Adipocyte (in vitro differentiated cells): Measurements from ENCODE around the gene H2AZ1.
"Not testable (repeated sequence)": the region's sequence is repeated elsewhere in the genome, so short reads cannot be mapped to it uniquely, and the experiment has no call there.

ENCODE experiments used
- DNase-seq: peaks from one replicate; pipeline ENCODE4 v3.0.0-alpha.2; 2015; ENCODE audit warnings: low read depth
- H3K27me3 ChIP-seq: replicated peaks from 2 replicates; pipeline ENCODE4 v1.7.0; 2013; ENCODE audit warnings: mild to moderate bottlenecking, low read length, moderate library complexity; ENCODE audit not compliant: control insufficient read depth, insufficient read depth
- H3K36me3 ChIP-seq: 2 replicates; pipeline ENCODE4 v1.7.0; 2013; ENCODE audit warnings: low read length, mild to moderate bottlenecking, moderate library complexity; ENCODE audit not compliant: control insufficient read depth, insufficient read depth, severe bottlenecking
- H3K4me1 ChIP-seq: 2 replicates; pipeline ENCODE4 v1.7.0; 2013; ENCODE audit warnings: mild to moderate bottlenecking, low read length, moderate library complexity; ENCODE audit not compliant: control insufficient read depth, insufficient read depth
- H3K4me3 ChIP-seq: 2 replicates; pipeline ENCODE4 v1.7.0; 2013; ENCODE audit warnings: mild to moderate bottlenecking, low read length, moderate library complexity
- H3K9ac ChIP-seq: 2 replicates; pipeline ENCODE4 v1.7.0; 2013; ENCODE audit warnings: mild to moderate bottlenecking, low read length, moderate library complexity
- H3K9me3 ChIP-seq: 2 replicates; pipeline ENCODE4 v1.7.0; 2013; ENCODE audit warnings: mild to moderate bottlenecking, low read length, moderate library complexity; ENCODE audit not compliant: control insufficient read depth

The H2AZ1 gene

DNA sequence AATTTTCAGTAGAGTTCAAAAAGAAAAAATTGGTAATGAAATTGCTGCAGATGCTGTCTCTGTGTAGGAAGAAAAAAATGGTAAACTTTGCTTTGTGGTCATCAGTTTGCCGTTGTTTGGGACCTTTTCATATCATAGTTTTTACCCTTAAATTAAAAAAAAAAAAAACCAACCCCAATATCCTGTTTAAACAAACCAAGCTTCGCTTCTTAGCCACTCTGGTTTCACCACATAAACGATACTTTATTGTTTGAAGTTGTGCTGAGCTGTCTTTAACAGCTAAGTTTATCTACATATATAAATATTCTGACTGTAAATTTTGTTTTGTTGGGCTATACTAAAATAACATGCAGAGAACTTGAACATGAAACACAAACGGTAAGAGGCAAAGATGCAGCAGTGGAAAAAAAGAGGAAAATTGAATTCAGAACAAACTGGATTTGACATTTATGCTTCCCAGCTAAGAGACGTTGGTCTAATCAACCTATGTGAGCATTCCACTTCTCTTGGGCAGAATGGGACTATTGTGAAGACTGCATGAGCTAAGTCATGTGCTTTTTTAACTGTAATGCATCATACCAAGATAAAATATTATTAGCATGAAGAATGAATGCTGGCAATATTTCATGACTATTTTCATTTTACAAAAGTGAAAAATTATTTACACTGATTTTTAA, 15.7 kb upstream of the H2AZ1 start:
- no peaks in the 10 kb centered on the region for H3K27me3 ChIP-seq
- H3K9me3 ChIP-seq, result no peaks in the 10 kb centered on the region
- no peaks in the 10 kb centered on the region for H3K36me3 ChIP-seq
- H3K4me3 ChIP-seq, result no peak overlapping the region
- no peak overlapping the region for H3K9ac ChIP-seq
- no peak for DNase-seq
- H3K4me1 ChIP-seq, result peaks cover 6% of the 10 kb centered on the region

GRCh38 chr4:99965173-99965572, 15.1 kb upstream of the H2AZ1 start:
- no peak overlapping the region for H3K9ac ChIP-seq
- no peaks in the 10 kb centered on the region for H3K36me3 ChIP-seq
- peaks cover 8% of the 10 kb centered on the region for H3K4me1 ChIP-seq
- H3K27me3 ChIP-seq, result no peaks in the 10 kb centered on the region
- DNase-seq, result no peak
- H3K9me3 ChIP-seq, result no peaks in the 10 kb centered on the region
- no peak overlapping the region for H3K4me3 ChIP-seq

- Histone ChIP-seq H3K27me3 (no peaks in the 10 kb centered on the region), H3K9me3 (no peaks in the 10 kb centered on the region), H3K4me3 (no peak overlapping the region), H3K4me1 (peaks cover 4% of the 10 kb centered on the region), H3K9ac (no peak overlapping the region), H3K36me3 (no peaks in the 10 kb centered on the region)
- DNase-seq, result no peak
Measured at GRCh38 chr4:99961711-99962110, 11.6 kb upstream of the H2AZ1 start.

DNA sequence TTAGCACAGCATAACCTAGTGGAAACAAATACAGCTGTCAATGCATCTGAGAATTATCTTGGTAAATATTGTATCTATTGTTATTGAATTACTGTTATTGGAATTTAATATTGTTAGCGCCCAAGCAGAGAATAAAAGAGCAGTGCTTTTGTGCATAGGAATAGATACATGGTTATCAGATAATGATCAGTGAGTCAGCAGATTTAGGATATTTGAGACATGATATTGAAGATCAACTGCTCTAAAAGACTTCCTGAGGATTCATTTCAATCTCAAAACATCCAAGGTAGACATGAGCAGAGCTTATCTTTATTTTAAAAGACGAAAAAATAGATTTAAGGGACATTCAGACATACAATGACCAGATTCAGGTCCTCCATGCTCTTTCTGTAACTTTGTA, 10.6 kb upstream of the H2AZ1 start:
- Histone ChIP-seq H3K9ac (no peak overlapping the region), H3K9me3 (no peaks in the 10 kb centered on the region), H3K4me1 (peaks cover 4% of the 10 kb centered on the region), H3K27me3 (no peaks in the 10 kb centered on the region), H3K4me3 (no peak overlapping the region), H3K36me3 (no peaks in the 10 kb centered on the region)
- DNase-seq, result no peak

GRCh38 chr4:99958207-99958606, 8.1 kb upstream of the H2AZ1 start:
- not testable (repeated sequence) for DNase-seq, H3K9me3 ChIP-seq, H3K36me3 ChIP-seq, H3K4me1 ChIP-seq, H3K27me3 ChIP-seq, H3K4me3 ChIP-seq, H3K9ac ChIP-seq

DNA sequence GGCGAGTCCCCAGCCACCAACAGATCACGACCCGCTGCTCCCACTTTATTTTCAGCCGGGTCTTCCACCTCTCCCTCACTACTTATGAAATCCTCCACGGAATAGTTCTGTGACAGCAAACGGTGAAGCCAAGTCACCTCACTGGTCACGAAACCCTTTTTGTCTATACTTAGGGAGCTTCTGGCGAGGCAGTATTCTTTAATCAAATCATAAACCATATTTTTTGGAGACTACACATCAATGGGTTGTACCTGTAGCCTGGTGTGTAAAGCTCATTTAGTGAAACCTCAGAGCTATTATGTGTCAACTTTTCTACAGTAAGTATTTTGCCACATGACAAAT, 809 bp upstream of the H2AZ1 start:
- Histone ChIP-seq H3K27me3 (no peaks in the 10 kb centered on the region), H3K4me1 (peaks cover 18% of the 10 kb centered on the region), H3K36me3 (peaks cover 2% of the 10 kb centered on the region), H3K9me3 (no peaks in the 10 kb centered on the region), H3K4me3 (peak overlapping the region; percentile 96), H3K9ac (peak overlapping the region; percentile 90)
- DNase-seq, result no peak

DNA sequence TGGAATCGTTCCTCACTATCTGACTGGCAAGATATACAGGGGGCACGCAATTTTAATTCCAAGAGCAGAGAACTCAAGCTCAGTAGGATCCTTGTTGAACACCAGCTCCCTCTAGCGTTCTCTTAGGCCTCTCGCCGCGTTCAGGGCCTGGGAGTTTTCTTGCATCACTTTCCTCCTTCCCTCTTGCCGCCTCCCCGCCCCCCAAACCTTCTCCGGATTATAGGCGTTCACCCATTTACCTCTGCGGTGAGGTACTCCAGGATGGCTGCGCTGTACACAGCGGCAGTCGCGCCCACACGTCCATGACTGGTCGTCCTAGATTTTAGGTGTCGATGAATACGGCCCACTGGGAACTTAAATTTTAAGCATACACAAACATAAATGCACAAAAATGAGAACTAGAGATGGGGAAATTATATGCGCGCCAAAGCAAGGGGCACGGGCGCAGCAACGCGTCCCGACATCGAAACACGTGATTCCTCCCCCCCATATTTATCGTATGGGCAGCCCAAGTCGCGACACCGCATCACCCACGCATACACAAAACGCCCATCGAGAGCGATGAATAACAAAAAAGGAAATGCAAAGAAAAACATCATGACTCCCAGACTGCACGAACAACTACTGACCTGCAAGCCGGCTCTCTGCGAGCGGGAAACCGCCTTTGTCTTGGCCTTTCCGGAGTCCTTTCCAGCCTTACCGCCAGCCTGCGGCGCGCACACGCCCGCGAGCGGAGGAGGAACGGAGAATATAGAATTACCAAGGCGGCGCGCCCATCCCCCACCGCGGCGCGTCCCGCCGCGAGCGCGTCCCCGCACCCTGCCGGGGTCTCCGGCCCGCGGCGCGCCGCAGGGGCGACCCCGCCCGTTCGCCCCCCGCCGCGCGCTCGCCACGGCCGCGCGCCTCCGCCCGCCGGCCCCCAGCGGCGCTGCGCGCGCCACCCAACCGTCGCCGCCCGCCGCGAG, 759 bp downstream of the H2AZ1 start:
- Histone ChIP-seq H3K9me3 (no peaks in the 10 kb centered on the region), H3K27me3 (no peaks in the 10 kb centered on the region), H3K4me1 (peaks cover 30% of the 10 kb centered on the region), H3K4me3 (peak overlapping the region; percentile 96), H3K9ac (peak overlapping the region; percentile 89), H3K36me3 (peaks cover 2% of the 10 kb centered on the region)
- DNase-seq, result peak; percentile 99

DNA sequence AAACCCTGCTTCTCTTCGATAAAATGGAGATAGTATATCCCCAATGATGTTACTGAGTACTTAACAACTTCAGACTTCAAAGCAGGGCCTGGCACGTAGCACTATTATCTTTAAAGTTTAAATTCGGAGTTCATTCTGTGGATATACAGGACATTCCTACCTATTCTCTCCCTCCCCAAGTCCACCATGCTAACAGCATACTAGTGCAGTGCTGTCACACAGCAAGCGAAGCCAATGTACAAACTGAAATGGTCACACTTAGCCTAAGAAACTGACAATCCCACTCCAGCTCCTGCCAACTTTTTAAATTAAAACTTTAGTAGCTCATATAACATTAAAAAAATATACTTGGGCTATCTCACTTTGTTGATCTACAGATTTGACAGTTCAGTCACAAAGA, 2.5 kb downstream of the H2AZ1 start:
- Histone ChIP-seq H3K27me3 (no peaks in the 10 kb centered on the region), H3K4me3 (peak overlapping the region; percentile 89), H3K9ac (peak overlapping the region; percentile 89), H3K9me3 (no peaks in the 10 kb centered on the region), H3K4me1 (peaks cover 44% of the 10 kb centered on the region), H3K36me3 (peaks cover 2% of the 10 kb centered on the region)
- peak; percentile 22 for DNase-seq

DNA sequence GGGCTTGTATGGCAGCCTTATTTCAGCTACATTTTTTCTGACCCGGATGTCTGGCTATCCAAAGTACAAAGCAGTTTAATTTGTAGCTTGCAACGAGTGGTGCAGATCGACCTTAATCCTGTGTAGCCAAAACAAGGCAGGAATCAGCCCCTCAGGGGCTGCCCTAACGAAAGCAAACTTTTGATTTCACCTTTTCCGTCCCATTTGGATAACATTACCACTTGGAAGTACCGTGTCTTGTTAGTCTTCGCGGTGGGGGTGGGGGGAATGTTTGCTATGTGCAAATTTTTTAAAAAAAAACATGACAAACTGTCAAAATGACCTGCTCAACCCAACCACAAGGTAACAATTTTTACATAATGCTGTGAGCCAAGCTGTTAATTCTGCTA, 2.9 kb downstream of the H2AZ1 start:
- Histone ChIP-seq H3K9me3 (no peaks in the 10 kb centered on the region), H3K9ac (peak overlapping the region; percentile 89), H3K4me3 (peak overlapping the region; percentile 89), H3K27me3 (no peaks in the 10 kb centered on the region), H3K4me1 (peaks cover 49% of the 10 kb centered on the region), H3K36me3 (peaks cover 2% of the 10 kb centered on the region)
- no peak for DNase-seq

- peak within 1 kb of the TSS; percentile 89 for H3K4me3 ChIP-seq
- H3K4me1 ChIP-seq, result peaks cover 51% of the 10 kb centered on the region
- H3K9ac ChIP-seq, result peak within 1 kb of the TSS; percentile 89
- H3K36me3 ChIP-seq, result peaks cover 2% of the 10 kb centered on the region
- peak; percentile 87 for DNase-seq
- no peaks in the 10 kb centered on the region for H3K27me3 ChIP-seq
- no peaks in the 10 kb centered on the region for H3K9me3 ChIP-seq
Measured at GRCh38 chr4:99946356-99947189, 3.5 kb downstream of the H2AZ1 start, which contains the start of gene DNAJB14. TSS of gene DNAJB14 (minus strand) at chr4:99946618. CDS start at chr4:99946571, 47 bp downstream.
